GM19240 (cell line): ENCODE results near the gene ZBTB16.

Experiments used
- DNase-seq: peaks from one replicate; pipeline ENCODE4 v3.0.0; 2011; ENCODE audit warnings: low spot score; ENCODE audit not compliant: insufficient read length

Gene ZBTB16

DNA sequence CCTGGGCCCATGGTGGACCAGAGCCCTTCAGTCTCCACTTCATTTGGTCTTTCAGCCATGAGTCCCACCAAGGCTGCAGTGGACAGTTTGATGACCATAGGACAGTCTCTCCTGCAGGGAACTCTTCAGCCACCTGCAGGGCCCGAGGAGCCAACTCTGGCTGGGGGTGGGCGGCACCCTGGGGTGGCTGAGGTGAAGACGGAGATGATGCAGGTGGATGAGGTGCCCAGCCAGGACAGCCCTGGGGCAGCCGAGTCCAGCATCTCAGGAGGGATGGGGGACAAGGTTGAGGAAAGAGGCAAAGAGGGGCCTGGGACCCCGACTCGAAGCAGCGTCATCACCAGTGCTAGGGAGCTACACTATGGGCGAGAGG lies 4.3 kb downstream of the ZBTB16 start:
- DNase-seq: no peak

DNA sequence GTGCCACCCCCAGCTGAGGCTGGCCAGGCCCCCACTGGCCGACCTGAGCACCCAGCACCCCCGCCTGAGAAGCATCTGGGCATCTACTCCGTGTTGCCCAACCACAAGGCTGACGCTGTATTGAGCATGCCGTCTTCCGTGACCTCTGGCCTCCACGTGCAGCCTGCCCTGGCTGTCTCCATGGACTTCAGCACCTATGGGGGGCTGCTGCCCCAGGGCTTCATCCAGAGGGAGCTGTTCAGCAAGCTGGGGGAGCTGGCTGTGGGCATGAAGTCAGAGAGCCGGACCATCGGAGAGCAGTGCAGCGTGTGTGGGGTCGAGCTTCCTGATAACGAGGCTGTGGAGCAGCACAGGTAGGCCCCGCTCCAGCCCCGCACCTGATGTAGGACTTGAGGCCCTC lies 4.7 kb downstream of the ZBTB16 start:
- DNase-seq: no peak

DNA sequence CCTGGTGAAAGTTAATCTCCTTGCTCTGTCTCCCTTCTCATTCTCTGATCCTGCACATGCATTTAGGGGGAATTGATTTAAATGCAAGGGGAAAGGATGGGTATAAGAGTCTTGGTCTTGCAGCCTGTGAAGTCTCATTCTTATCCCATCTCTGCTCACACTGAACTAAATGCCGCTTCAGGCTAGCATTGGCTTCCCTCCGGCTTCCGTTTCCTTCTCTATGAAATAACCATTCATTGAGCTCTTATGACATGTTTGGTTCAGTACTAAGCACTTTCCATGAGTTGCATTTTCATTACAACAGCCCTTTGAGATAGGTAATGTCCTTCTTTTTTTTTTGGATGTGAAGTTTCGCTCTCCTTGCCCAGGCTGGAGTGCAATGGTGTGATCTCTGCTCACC lies 5.6 kb downstream of the ZBTB16 start:
- no peak for DNase-seq

DNA sequence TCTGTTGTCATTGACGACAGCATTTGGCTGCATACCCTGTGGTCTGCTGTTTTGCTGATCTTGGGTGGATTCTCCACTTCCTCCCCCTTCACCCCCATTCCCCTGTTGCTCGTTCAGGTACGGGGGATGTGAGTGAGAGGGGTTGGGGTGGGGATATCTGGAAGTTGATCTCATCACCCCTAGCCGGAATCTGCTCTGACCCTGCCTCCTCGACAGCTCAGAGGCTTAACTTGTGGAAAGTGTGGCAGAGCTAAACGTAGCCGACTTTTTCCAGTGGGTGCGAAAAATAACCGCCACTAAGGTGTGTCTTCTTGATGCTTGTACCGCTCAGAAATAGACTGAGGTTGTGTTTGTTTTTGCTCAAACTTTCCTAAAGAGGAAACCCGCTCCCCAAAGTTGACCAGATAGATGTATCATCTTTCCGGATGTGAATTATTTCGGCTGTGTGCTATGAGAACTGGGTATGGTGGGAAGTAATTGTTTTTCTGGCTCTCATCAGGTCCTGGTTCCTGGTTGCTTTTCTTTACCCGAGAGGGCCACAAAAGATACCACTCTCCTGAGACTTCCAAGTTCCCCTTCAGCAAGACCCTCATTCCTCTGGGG lies 6.6 kb downstream of the ZBTB16 start:
- no peak for DNase-seq

DNA sequence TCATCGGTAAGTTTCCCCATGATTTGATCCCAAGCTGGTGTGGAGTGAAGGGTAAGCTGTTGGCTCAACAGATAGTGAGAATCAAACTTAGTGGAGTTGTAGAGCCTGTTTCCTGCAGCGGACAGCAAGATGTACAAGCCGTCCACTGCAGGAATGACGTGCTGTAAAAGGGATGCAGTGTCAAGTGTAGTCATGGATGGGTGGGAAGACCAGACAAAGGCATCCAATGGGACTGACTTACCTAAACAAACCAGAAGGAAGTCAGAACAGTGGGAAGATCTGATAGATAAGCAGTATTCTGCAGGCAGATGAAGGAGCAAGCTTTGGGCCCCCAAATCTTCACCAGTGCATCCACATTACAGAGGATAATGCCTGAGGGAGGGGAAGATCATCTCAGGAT lies 8.8 kb downstream of the ZBTB16 start:
- DNase-seq: no peak

DNA sequence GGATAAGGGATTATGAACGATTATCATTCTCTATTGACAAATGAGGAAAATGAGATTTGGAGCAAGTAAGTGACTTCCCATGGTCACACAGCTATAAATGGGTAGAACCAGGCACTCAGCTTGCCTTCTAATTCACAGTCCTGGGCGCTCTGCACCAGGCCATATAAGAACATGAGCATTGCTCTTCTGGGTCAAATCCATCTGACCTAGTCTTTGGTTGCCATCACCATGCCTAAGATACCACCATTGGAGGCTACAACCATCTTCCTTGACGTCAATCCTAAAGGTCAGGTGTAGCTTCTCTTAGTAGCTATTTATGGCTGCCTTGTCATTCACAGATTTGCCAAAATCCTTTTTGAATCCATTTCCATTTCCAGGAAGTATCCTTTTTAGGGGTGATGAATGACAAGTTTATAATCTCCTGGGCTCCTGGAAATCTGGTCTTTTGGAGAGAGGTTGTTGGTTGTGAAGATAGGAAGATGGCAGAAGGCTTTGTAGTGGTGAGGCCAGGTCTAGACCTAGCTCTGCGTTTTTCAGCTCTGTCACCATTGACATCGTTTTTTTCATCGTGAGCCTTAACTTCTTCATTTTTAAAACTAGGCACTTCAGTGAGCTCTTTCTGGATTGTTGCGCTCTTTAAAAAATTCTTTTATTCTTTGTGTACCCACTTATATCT lies 11.1 kb downstream of the ZBTB16 start:
- DNase-seq: no peak

DNA sequence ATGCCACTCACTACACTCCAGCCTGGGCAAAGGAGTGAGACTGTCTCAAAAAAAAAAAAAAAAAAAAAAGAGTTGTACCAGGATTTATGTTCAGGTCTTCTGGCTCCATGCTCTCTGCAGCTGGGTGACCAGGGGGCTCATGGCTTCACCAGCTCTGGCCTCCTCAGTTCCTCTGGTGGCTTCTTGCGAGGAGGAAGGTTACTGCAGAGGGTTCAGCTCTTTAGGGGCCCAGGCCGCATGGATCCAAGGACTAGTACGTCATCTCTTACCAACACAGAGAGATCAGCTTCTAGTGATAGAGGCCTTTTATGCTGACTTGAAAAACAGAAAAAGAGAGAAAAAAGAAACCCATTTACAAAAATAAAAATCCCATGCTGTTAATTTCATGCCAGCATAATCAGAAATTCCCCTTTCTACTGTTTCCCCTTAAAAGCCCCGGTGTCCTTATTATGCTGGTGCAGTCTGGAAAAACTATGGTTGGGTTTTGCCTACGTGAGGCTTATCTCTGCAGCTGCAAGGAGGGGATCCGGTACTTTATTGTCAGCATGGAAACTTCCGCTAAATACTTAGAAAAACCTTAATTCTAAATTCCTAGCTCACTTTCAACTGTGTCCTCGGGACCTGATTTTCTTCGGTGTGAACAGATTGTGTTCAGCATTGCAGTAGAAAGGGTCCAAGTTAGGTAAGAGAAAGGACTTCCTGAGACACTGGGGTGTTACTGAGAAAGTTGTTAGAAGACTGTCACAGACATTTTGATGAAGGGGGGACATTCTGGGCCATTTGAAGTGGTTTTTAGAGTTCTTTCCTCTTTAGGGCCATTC lies 13.7 kb downstream of the ZBTB16 start:
- no peak for DNase-seq

DNA sequence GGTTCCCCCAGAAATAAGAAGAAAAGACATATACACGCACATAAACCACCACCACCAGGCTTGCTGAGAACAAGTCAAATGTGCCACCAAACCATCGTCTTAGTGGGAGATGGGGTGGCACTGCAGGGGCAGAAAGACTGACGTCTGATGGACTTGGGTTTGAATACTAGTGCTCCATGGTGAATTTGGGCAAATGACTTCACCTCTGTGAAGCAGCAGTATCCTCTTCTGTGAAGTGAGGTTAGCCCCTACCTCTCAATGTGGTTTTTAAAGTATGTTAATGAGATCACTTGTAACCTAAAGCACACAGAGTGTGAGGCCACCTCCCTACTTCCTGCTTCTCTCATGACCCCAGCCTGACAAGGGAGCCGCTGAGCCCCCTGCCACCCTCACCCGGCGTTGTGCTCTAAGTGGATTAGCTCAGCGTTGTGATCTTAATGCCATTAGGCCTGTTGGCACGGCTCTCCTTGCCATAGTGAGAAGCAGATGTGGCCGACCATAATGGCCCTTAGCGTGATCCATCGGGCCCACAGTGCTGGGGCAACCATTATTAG lies 14.4 kb downstream of the ZBTB16 start:
- no peak for DNase-seq

DNA sequence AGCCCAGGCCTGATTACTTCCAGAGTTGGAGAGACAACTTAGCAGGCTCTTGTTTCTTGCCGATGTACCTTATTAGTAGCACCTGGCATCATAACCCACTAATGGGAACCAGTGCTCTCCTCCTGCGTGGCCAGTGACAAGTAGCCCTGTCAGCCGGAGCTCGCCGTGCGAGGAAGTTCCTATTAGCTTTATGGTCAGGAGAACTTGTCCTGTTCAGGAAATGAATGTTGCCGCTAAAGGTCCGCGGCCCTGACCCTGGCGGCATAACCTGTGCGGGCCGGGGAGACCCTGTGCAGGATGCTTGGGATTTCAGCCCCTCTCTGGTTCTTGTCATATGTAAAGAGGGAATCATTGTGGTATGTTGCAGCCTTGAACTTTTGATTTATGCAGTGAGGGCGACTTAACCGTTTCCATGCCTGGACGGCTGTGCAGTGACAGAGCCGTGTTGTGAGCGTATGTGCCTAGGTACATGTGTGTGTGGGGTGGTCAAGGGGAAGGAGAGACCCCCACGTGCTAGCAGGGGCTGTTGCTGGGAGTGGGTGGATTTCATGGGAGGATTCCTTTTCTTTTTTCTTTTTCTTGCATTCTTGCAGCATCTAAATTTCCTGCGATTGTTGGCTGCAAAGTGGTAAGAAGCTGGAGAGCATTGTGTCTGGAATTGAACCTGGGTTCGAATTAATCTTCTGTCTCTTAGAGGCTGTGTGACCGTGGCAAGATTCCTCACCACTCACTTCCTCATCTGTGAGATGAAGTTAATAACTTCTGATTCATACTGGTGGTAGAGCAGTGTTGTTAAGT lies 15.2 kb downstream of the ZBTB16 start:
- no peak for DNase-seq

DNA sequence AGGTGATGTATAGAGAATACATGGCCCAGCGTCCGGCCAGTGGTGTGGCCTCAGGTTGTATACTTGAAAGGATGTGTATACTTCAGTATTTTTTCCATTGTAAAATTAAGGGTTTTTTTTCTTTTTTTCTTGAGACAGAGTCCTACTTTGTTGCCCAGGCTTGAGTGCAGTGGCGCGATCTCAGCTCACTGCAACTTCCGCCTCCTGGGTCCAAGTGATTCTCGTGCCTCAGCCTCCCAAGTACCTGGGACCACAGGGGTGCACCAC lies 15.8 kb downstream of the ZBTB16 start:
- DNase-seq: no peak

DNA sequence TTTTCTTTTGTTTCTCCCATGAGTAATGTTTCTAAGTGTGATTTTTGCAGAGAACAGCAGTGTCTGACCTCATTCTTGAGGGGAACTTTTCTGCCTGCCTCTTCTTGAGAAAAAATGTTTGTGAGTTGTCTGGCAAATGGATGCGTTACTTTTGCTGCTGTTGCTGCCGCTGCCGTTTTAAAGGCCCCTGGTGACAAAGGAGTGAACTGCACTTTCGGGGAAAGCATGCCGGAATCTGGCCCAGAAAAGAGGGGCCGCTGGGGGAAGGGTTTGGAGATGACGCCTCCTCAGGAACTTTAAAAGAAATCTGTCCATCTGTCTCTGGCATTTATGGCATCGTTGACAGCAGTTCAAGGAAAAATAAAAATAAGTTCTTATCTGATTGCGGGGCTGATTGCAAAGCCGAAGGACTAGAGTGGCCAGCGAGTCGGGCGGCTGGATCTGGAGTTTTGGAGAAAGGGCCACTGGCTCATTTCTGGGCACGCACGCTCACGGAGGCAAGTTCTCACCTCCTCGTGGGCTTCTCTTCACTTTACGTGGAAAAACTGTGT lies 16.5 kb downstream of the ZBTB16 start:
- no peak for DNase-seq

DNA sequence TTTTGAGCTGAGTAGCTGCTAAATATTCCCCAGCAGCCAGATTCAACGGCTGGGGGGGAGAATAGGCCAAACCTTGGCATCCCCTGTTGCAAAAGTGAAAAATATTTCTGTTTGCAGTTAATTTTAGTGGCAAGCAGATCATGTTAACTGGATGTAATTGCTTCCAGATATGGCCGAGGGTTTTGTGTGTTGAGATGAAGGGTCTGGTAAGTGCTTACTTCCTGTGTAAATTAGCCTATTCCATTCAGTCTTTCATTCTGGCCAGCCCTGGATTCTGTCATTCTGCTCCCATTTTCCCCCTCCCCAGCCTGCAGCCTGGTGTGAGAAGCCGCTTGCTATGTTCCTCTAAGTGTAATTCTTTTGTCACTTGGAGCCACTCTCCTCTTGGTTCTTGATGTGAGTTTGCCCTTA lies 17.4 kb downstream of the ZBTB16 start:
- no peak for DNase-seq

DNA sequence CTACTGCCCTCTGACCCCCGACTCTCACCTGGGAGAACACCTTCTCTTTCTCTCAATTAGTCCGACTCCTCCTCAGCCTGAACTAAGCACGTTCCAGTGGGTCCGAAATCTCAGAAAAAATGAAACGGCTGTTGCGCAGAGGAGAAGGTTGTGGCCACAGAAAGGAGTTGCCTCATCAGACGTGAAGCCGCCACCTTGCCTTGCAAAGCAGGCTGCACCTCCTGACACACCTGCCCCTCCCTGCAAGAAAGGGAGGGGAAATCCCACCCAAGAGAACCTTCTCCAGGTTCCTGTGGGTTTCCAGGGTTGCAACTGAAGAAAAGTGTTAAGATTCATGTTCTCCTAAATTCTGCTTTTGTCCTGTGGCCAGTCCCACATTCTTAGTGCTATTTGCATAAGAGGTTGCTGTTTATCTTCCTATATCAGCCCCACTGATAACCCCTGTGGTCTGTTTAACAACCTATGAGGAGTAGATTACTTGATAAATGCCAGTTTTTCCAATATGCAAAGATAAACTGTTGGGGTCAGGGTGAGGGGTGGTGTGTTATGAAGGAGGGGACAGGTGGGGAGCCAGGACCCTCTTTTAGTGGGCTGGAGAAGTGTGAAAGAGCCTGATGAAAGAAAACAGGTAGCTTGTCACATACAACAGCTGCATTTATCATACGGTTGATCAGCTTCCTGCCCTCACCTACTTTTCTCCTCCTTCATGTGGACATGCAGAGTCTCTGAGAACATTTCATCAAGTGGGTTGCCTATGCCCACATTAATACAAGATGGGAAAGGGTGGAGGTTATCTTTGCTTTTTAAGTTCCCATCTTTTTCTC lies 18.2 kb downstream of the ZBTB16 start:
- no peak for DNase-seq

DNA sequence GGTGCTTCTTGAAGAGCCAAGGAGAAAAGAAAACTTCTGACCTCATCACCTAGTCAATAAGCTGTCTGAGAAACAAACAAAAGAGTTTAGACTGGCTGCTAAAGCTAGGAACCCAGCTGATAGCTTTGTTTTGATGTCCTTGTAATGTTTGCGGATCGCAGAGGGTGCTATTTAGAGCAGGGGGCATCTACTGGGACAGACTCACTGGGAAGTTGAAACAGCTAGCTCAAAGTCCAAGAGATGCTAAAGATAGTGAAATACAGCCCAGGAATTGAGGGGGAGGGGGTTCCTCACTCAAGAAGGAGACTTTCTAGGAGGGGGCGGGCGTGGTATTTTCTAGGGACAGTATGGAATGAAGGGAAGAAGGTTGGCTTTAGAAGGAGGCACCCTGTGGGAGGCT lies 18.9 kb downstream of the ZBTB16 start:
- DNase-seq: no peak

DNA sequence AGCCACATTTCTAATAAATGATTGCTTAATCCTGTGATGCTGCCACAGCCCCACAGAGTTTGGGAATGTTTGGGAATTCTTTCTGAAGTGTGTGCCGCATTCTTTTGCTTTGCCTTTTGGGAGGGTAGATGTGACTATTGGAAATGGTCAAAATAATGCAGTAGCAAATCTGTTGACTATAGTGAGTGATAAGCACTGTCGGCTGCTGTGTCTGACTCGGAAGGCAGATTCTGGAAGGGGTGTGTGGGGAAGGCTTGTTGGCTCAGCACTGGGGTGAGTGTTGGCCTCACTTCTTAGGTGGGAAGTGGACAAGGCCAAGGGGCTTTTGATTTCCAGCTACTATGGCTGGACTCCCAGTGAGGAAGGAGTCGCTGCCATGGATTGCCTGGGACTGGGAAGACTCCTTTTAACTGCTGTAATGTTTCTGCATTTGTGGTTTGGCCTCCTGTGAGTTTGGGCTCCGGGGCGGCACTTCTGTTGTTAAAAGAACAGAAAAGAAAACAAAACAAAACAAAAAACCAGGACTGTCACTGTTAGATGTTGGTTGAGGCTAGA lies 20.1 kb downstream of the ZBTB16 start:
- no peak for DNase-seq

DNA sequence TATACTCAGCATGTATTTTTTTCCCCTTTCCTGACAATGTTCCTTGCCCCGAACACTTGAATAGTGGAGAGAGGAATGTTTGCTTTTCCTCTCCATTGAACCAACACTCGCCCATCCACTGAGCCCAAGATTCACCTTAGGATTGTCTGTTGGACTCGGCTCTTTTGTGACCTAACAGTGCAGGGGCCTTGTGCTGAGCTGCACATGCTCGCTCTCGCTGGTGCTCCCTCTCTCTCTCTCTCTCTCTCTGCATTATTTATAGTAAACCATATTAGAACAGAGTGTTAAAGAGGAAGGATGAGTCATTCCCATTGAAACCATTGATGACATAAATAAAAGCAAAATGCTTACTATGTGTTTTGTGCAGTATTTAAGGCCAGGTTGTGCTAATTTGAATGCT lies 20.7 kb downstream of the ZBTB16 start:
- no peak for DNase-seq

DNA sequence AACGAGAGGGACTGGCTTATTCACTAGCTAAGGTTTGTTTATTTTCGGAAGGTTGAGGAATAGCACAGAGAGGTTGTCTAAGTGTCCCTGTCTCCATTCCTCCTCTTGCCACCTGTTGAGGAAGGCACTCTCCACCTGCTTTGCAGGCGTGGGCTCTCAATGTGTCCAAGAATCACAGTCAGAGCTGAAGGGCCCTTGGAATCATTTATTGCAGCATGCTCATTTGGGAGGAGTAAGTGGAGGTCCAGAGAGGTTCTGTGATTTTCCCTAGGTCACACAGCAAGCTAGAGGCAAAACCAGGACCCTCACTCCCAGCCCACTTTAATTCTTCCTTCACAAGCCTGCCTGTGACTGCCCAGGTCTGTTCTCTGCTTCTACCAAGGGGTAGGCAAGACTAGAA lies 21.3 kb downstream of the ZBTB16 start:
- no peak for DNase-seq

DNA sequence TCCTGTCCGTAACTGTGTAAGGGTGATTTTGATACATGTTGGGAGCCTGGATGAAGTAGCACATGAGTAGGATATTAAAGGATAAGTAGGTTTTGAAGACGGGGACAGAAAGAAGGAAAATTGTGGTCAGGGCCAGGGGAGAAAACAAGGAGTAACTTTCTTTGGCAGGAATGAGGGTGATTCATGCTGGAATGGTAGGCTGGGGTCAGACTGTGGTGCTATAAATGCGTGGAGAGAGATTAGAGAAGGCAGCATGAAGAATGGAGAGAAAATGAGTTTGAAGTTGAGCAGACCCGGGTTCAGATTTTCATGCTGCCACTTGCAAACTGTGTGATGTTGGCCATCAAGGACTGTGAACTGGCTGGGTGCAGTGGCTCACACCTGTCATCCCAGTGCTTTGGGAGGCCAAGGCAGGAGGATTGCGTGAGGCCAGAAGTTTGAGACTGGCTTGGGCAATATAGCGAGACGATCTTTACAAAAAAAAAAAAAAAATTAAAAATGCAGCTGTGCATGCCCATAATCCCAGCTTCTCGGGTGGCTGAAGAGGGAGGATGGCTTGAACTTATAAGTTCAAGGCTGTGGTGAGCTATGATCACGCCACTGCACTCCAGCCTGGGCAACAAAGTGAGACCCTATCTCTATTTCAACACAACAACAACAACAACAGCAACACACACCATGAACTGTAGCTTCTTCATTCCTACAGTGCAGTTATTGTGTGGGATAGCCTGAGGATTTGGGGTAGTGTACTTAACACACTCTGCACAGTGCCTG lies 22.3 kb downstream of the ZBTB16 start:
- DNase-seq: no peak

DNA sequence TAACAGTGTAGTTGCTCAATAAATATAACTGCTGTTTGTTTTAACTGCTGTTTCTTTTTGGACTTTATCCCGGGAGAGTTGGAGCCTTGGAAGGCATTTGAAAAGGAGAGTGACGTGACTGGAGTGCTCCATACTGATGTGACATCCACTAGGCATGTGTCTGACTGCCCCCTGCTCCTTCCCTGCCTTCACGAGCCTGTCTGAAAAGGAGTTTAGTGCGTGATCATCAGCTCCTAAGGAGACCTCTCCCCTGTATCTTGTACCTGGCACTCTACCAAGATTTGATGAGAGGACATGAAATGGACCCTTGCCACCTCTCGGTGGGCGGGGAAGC lies 22.9 kb downstream of the ZBTB16 start:
- DNase-seq: no peak

DNA sequence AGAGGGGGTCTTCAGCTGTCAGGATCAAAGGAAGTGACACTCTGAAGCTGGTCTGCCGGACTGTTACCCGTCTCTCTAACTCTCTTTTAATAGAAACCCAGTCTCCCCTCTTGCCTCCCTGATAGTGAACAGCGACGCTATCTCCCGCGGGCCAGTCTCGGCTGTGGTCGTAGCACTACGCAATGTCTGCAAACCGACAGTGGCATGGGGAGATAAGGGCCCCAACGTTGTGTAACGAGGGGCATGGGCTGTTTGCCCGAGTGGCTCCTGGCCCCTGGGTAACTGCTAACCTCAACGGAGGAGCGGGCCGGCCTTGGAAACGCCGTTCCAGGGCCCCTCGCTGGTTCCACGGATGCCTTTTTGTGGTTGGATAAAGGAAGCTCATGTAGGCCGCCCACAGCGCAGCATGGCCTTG lies 23.3 kb downstream of the ZBTB16 start:
- no peak for DNase-seq
